ENCODE data around the gene GRAMD2B. TPM values are rescaled to one million over a fixed set of nuclear protein-coding genes. Genes with fewer than 3 reads are reported as not detected.

Gene GRAMD2B
- total RNA-seq, 1 experiment from 2014 or later, result 11.1 TPM

DNA sequence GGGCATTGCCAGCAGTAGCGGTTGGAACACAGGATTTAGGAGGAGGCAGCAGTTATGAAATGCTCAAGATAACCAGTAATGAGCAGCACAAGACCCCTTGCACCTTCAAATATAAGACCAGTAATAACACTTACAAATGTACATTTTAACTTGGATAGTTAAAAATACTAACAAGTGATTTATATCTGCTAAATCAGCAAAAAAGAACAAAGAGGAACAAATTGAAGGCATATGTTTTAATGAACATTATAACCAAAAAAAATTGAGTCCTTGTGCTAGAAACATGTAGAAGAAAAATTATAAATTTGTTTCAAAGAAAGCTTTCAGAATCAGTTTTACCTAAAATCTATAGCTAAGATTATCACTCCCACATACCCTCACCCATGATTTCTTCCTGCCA, 119.8 kb downstream of the GRAMD2B start:
- ChIA-PET POLR2A (interaction anchor here (0.7 to 2.2 kb wide), 3 partner anchors 62 to 178 kb away, joined by 3 to 5 read pairs (median 3); partner anchors contain the start of gene GRAMD2B), CTCF (interaction anchor here (0.5 to 14.6 kb wide), 21 partner anchors 9 to 374 kb away, joined by 3 to 318 read pairs (median 4); partner anchors contain the start of gene ALDH7A1)
- TF ChIP-seq, protein P1, sequence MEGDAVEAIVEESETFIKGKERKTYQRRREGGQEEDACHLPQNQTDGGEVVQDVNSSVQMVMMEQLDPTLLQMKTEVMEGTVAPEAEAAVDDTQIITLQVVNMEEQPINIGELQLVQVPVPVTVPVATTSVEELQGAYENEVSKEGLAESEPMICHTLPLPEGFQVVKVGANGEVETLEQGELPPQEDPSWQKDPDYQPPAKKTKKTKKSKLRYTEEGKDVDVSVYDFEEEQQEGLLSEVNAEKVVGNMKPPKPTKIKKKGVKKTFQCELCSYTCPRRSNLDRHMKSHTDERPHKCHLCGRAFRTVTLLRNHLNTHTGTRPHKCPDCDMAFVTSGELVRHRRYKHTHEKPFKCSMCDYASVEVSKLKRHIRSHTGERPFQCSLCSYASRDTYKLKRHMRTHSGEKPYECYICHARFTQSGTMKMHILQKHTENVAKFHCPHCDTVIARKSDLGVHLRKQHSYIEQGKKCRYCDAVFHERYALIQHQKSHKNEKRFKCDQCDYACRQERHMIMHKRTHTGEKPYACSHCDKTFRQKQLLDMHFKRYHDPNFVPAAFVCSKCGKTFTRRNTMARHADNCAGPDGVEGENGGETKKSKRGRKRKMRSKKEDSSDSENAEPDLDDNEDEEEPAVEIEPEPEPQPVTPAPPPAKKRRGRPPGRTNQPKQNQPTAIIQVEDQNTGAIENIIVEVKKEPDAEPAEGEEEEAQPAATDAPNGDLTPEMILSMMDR (IDR thresholded peaks at IDR 0.05; ENCODE audit: unreplicated experiment), result no peak
- Mint-ChIP-seq H3K27me3 (ENCODE audit: insufficient read depth, unreplicated experiment) (no peaks in the 10 kb centered on the region), H3K36me3 (ENCODE audit: insufficient read depth, unreplicated experiment) (peaks cover 49% of the 10 kb centered on the region), H3K4me3 (ENCODE audit: unreplicated experiment) (no peak overlapping the region), H3K4me1 (ENCODE audit: insufficient read depth, unreplicated experiment) (no peaks in the 10 kb centered on the region), H3K9me3 (ENCODE audit: unreplicated experiment) (no peaks in the 10 kb centered on the region), H3K27ac (ENCODE audit: low read depth, unreplicated experiment) (no peak overlapping the region)
- intact Hi-C loops (cut with micrococcal nuclease), result no loop called here
- no TSS peak for BruUV-seq (replicated peaks)
- DNase-seq (ENCODE audit: unreplicated experiment), result no peak

DNA sequence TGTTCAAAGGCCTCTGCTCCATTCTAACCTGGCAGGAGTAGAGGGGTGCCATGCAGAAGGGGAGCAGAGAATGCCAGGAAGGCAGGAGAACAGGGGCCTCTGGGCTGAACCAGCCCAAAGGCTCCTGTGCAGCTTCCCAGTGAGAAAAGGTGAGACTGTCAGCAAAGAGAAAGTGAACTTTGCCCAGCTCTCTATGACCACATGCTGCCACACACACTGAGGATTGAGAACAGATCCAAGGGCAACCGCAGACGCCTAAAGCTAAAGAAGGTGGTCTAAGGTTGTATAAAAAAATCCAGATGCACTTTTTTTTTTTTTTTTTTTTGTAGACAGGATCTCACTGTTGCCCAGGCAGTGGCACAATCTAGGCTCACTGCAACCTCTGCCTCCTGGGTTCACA, 120.5 kb downstream of the GRAMD2B start:
- CTCF ChIA-PET, result interaction anchor here (0.6 to 14.6 kb wide), 19 partner anchors 10 to 374 kb away, joined by 3 to 318 read pairs (median 4); partner anchors contain the start of gene ALDH7A1
- peaks cover 56% of the 10 kb centered on the region for H3K36me3 Mint-ChIP-seq (ENCODE audit: insufficient read depth, unreplicated experiment)
- no TSS peak for BruUV-seq (replicated peaks)

More for the DNA sequence above, 120.5 kb downstream of the GRAMD2B start:
- peak overlapping the region; percentile 33 for H3K27ac Mint-ChIP-seq (ENCODE audit: low read depth, unreplicated experiment)
- TF ChIP-seq, protein P1 (IDR thresholded peaks at IDR 0.05; ENCODE audit: unreplicated experiment), result no peak
- no peak overlapping the region for H3K4me3 Mint-ChIP-seq (ENCODE audit: unreplicated experiment)
- DNase-seq (ENCODE audit: unreplicated experiment), result no peak
- H3K9me3 Mint-ChIP-seq (ENCODE audit: unreplicated experiment), result no peaks in the 10 kb centered on the region
- no peaks in the 10 kb centered on the region for H3K4me1 Mint-ChIP-seq (ENCODE audit: insufficient read depth, unreplicated experiment)
- POLR2A ChIA-PET, result interaction anchor here (0.7 to 2.2 kb wide), 3 partner anchors 62 to 178 kb away, joined by 3 to 5 read pairs (median 3); partner anchors contain the start of gene GRAMD2B
- intact Hi-C loops (cut with micrococcal nuclease), result loop anchor here (1.0 kb wide), 3 partner anchors 52 to 259 kb away; partner anchors contain the start of gene ALDH7A1
- H3K27me3 Mint-ChIP-seq (ENCODE audit: insufficient read depth, unreplicated experiment), result no peaks in the 10 kb centered on the region

Other genes with a start within 250 kb of the GRAMD2B start
- 46.8 and 89.1 TPM in 2 replicates for gene ALDH7A1, start 171.8 kb downstream of the GRAMD2B start, total RNA-seq (2022)
- gene PHAX, start 177.5 kb downstream of the GRAMD2B start, total RNA-seq (2022), result 57.4 and 73.2 TPM in 2 replicates